HG03095 (cell line): ENCODE results near the gene TRIOBP.
"Not testable (repeated sequence)": the region's sequence is repeated elsewhere in the genome, so short reads cannot be mapped to it uniquely, and the experiment has no call there.

ENCODE experiments used
- ATAC-seq: cut with Tn5 transposase; IDR thresholded peaks from one replicate; pipeline ENCODE4 v1.9.1; 2021; ENCODE audit warnings: moderate library complexity; ENCODE audit not compliant: unreplicated experiment

Gene TRIOBP

DNA sequence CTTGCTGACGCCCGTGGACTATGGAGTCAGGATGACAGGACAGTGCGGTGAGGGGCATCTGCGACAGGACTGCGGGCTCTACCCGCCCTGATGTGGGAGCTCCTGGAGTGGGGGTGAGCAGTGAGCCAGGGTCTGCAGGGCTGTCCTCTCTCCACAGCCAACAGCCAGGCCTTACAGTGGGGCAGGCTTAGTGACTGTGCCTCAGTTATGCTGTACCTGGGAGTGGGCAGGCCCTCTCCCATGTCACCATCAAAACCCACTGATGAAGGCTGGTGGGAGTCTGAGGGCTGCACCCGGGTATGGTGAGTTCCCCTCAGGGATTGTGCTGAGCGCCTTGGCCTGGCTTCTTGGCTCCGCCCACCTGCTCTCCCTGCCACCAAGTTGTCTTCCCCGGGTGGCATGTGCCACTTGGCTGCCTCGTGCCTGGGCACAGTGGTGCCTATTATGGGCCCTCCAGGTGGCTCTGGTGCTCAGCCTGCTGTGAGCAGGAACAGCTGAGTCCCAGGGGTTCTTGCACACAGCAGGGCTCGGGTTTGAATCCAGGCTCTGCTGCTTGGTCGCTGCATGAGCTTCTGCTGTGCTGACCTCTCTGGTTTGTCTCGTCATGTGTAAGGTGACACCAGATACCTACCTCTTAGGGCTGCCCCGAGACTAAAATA, 4.1 kb upstream of the TRIOBP start:
- no peak for ATAC-seq

DNA sequence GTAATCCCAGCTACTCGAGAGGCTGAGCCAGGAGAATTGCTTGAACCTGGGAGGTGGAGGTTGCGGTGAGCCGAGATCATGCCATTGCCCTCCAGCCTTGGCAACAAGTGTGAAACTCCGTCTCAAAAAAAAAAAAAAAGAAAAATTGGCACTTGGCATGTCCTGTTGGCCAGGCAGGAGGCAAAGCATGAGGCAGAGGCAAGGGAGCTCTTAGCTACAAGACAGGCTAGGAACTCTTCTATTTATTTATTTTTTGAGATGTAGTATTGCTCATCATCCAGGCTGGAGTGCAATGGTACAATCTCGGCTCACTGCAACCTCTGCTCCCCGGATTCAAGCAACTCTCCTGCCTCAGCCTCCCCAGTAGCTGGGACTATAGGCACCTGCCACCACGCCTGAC, 2.7 kb upstream of the TRIOBP start:
- not testable (repeated sequence) for ATAC-seq

DNA sequence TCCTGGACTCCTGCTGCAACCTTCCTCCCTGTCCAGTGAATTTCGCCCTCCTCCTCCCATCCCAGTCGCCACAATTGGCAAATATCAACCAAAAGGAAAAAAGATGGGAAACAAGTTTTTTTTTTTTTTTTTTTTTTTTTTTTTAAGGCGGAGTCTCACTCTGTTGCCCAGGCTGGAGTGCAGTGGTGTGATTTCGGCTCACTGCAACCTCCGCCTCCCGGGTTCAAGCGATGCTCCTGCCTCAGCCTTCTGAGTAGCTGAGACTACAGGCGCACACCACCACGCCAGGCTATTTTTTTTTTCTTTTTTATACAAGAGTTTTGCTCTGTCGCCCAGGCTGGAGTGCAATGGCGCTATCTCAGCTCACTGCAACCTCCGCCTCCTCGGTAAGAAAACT, 590 bp upstream of the TRIOBP start:
- ATAC-seq, result not testable (repeated sequence)

DNA sequence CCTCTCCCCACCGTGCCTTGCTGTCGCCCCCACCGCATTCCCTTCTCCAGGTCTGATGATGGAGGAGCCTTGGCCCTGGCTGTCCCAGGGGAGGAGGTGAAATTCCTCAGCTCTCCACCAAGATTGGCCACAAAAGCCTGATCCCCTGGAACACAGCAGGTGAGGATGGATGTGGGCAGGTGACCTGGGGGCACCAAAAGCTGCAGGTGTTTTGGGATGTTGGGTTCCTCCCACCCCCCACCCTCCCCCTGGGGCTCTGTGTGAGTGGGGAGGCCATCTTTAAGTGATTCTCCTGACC, 639 bp downstream of the TRIOBP start:
- ATAC-seq, result no peak

DNA sequence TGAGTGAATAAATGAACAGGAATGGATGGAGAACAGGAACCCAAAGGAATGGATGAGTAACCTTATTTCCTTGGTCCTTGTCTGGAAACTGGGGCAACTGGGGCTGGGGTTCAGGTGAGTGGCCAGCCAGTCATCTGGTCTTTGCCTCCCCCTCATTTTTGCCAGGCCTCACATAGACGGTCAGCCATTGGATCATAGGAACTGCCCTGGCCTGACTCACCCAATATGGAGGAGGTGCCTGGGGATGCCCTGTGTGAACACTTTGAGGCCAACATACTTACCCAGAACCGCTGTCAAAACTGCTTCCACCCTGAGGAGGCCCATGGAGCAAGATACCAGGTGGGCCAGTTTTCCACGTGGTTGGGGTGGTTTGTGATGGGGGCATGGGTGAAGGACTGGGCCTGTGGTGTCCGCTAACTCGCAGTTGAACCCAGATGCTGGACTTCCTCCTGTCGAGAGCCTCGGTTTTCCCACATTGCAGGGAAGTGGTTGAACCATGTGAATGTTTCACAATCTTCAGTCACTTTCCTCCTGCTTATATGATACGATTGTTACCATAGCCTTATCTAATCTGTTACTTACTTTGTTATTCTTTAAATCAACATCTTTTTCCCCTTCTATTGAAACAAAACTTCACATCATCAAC, 4.4 kb downstream of the TRIOBP start:
- ATAC-seq, result no peak

DNA sequence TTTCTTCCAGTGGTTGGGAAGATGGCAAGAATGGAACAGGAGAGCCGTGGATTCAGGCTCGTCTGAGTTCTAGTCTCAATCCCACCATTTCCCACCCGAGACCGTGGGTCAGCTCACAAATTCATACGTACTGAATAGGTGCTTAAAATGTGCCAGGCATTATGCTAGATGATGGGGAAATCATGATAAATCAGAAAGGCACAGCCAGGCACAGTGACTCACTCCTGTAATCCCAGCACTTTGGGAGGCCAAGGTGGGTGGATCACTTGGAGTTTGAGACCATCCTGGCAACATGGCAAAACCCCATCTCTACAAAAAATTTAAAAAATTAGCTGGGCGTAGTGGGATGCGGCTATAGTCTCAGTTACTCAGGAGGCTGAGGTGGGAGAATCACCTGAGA, 7.1 kb downstream of the TRIOBP start:
- no peak for ATAC-seq

DNA sequence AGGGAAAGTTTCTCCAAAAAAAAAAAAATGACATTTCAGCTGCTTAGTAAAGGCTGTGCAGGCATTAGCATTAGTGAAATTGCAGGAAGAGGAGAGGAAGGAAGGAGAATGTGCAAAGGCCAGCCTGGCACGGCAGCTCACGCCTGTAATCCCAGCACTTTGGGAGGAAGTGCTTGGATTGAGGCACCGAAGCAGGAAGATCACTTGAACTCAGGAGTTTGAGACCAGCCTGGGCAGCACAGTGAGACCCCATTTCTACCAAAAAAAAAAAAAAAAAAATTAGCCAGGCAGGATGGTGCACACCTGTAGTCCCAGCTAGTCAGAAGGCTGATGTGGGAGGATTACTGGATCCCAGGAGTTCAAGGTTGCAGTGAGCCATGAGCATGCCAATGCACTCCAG, 7.8 kb downstream of the TRIOBP start:
- ATAC-seq, result no peak

DNA sequence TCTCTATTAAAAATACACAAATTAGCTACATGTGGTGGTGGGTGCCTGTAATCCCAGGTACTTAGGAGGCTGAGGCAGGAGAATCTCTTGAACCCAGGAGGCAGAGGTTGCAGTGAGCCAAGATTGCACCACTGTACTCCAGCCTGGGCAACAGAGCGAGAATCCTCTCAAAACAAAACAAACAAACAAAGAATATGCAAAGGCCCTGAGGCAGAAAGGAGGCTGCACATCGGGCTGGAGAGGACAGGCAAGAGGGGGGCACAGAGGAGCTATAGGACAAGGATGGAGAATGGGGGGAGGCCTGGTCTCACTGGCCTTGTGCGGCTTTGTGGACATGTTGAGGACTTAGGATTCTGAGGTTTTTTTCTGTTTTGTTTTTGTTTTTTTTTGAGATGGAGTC, 8.4 kb downstream of the TRIOBP start:
- no peak for ATAC-seq

DNA sequence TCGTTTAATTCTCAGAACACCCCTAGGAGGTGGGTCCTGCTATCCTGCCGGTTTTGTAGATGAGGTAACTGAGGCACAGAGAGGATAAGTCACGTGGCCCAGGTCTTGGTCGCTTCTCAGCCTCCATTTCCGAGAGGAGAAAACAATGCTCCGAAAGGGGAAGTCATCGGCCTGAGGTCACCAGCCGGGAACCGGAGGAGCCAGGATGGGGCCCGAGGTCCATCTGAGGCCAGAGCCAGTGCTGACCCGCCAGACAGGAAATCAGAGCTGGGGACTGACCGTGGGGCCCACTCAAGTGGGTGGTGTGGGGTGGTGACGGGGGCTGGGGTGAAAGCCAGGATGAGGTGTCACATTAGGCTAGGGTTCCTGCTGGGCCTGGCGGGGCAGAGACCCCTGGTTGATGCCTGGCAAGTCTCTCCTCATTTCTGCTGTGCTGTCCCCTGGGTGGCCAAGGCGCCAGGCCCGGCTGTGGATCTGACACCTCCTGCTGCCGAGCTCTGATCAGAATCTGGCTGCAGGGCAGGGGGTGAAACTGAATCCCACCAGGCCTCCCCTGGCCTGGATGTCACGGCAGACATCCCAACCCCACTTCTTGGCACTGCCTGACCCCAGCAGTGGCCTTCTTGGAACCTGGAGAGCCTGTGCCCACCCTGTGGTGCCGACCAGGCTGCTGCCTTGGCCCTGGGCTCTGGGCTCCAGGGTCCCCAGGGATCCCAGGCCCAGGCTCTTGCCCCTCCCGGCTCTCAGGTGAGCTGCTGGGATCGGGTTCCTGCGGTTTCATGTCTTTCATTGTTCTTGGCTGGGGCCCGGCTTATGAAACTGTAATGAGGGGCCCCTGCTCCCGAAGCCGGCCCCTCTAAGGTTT, 12.0 kb downstream of the TRIOBP start:
- no peak for ATAC-seq

DNA sequence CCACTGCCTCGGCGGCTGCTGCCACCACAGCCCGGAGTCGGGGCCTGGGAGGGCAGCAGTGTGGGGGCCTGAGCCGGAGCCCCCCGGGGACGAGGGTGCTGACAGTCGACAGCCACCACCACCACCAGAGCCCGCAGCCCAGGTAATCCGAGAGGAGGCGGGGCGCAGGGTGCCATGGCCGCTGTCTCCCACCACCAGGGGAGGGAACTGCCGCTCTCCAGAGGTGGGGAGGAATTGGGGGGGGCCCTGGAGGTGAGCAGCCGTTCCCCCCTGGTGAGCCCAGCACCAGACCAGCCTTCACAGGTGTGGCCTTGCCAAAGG, 12.6 kb downstream of the TRIOBP start:
- ATAC-seq, result no peak

DNA sequence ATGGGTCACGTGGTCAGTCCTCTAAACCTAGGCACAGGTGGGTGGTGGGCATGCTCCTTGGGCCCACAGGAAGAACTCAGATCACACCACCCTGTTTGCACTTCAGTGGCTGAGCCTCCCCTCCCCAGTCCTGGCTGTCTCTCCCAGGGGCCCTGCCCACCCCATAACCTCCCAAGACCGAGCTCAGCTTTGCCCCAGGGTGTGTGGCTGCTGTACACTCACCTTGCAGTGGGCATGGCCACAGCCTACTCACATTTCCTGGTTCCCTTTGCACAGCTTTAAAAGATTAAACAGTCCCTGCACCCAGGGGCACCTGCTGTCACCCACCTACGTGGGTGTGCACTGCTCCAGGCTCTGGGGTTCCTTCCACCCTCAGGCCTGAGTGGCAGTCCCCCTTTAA, 13.8 kb downstream of the TRIOBP start:
- ATAC-seq, result no peak

DNA sequence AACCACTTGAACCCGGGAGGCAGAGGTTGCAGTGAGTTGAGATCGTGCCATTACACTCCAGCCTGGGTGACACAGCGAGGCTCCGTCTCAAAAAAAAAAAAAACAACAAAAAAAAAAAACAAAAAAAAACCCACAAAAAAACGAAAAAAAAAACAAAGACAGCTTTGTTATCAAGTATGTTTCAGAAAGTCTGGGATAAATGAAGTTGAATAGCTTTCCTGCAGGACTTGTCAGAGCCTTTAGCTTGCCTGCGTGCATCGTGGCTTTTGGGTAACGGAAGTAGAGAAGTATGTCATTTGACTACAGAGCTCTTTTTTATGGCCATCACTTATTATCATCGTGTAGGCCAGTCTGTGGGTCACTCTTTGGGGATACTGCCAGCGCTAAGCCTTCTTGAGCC, 14.6 kb downstream of the TRIOBP start:
- ATAC-seq, result no peak

DNA sequence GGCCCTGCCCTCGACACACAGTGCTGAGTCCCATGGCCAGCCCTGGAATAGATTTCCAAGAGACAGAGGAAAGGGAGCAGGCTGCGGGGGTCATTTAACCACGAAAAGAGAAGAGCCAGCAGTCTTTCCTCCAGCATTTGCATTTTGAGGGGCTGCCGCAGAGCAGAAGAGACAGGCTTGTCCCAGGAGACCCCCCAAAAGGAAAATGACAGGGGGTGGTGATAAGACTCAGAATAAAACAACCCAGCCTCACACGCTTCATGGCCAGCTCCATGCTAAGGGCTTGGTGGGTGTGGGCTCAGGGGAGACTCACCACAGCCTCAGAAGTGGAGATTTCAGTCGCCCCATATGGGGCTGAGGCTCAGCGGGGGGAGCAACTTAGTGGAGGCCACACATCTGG, 16.9 kb downstream of the TRIOBP start:
- ATAC-seq, result no peak

DNA sequence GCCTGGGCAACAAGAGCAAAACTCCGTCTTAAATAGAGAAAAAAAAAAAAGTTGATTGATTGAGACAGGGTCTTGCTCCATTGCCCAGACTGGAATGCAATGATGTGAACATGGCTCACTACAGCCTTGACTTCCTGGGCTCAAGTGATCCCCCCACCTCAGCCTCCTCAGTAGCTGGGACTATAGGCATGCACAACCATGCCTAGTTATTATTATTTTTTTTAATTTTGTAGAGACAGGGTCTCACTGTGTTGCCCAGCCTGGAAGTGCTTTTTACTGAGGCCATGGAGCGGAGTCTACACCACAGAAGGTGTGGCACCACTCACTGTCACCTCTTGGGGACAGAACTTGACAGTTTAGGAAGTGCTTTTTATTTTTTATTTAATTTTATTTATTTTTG, 17.8 kb downstream of the TRIOBP start:
- no peak for ATAC-seq

DNA sequence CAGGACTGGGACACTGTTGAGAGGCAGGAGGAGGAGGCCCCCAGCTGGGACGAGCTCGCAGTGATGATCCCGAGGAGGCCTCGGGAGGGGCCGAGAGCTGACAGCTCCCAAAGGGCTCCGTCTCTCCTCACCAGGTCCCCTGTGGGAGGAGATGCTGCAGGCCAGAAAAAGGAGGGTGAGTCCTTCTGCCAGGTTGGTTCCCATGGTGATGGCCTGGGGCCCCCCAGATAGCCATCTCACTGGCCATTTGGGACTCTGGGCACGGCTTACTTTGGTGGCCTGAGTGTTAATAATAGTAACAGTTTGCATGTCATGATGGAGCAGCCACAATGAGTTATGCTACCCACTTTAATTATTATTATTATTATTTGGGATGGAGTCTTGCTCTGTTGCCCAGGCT, 18.9 kb downstream of the TRIOBP start:
- ATAC-seq, result no peak

DNA sequence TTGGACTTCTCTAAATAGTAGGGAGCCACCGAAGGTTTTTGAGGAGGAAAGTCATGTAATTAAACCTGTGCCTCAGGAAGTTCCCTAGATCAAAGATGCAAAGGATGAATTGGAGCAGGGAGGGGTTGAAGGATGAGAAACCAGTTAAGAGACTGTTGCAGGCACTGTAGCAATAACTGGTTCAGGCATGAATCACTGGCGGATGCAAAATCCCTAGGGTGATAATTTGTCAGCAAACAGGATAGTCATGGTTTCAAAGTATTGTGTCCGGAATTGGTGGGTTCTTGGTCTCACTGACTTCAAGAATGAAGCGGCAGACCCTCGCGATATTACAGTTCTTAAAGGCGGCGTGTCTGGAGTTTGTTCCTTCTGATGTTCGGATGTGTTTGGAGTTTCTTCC, 19.9 kb downstream of the TRIOBP start:
- ATAC-seq, result no peak

DNA sequence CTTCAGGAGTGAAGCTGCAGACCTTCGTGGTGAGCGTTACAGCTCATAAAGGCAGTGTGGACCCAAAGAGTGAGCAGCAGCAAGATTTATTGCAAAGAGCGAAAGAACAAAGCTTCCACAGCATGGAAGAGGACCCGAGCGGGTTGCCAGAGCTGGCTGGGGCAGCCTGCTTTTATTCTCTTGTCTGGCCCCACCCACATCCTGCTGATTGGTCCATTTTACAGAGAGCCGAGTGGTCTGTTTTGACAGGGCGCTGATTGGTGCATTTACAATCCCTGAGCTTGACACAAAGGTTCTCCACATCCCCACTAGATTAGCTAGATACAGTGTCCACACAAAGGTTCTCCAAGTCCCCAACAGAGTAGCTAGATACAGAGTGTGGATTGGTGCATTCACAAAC, 20.4 kb downstream of the TRIOBP start:
- ATAC-seq, result not testable (repeated sequence)

DNA sequence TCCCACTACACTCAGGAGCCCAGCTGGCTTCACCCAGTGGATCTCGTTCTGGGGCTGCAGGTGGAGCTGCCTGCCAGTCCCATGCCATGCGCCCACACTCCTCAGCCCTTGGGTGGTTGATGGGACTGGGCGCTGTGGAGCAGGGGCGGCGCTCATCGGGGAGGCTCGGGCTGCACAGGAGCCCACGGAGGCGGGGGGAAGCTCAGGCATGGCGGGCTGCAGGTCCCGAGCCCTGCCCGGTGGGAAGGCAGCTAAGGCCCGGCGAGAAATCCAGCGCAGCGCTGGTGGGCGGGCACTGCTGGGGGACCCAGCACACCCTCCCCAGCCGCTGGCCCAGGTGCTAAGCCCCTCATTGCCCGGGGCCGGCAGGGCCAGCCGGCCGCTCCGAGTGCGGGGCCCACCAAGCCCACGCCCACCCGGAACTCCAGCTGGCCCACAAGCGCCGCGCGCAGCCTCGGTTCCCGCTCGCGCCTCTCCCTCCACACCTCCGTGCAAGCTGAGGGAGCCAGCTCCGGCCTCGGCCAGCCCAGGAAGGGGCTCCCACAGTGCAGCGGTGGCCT, 21.0 kb downstream of the TRIOBP start:
- not testable (repeated sequence) for ATAC-seq

DNA sequence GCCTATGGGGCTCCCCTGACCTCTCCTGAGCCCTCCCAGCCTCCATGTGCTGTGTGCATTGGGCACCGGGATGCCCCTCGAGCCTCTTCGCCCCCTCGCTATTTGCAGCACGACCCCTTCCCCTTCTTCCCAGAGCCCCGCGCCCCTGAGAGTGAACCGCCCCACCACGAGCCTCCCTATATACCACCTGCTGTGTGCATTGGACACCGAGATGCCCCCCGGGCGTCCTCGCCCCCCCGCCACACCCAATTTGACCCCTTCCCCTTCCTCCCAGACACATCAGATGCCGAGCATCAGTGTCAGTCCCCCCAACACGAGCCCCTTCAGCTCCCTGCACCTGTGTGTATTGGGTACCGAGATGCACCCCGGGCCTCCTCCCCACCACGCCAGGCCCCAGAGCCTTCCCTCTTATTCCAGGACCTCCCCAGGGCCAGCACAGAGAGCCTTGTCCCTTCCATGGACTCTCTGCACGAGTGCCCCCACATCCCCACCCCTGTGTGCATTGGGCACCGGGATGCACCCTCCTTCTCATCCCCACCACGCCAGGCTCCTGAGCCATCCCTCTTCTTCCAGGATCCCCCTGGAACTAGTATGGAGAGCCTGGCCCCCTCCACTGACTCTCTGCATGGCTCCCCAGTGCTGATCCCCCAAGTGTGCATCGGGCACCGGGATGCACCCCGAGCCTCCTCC, 28.8 kb downstream of the TRIOBP start:
- ATAC-seq, result no peak

DNA sequence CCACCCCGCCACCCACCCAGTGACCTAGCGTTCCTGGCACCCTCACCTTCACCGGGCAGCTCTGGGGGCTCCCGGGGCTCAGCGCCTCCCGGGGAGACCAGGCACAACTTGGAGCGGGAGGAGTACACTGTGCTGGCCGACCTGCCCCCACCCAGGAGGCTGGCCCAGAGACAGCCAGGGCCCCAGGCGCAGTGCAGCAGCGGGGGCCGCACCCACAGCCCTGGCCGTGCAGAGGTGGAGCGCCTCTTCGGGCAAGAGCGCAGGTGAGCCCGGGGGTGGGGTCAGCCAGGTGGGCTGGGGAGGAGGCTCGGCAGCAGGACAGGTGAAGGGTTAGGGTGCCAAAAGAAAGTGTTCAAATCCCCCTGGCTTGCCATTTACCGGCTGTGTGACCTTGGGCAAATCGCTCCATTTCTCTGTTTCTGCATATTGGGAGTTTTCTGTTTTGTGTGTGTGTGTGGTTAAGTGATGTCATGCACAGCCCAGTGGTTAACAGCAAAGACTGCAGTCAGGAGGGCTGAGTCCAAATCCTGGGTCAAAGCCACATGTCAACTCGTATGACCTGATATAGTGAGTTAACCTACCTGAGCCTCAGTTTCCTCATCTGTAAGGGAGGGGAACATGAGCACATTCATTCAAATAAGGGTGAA, 29.5 kb downstream of the TRIOBP start:
- no peak for ATAC-seq

DNA sequence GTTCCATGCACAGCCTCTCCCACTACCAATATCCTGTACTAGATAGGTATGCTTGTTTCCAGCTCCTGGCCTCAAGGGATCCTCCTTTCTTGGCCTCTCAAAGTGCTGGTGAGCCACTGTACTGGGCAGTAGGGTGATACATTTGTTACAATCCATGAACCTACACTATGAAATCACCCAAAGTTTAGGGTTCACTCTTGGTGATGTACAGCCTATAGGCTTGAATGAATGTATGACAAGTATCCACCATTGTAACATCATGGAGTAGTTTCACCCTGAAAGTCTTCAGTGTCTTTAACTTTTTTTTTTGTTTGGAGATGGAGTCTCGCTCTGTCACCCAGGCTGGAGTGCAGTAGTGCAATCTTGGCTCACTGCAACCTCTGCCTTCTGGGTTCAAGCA, 31.8 kb downstream of the TRIOBP start:
- ATAC-seq, result no peak
